OCI-LY7 (cell line): ENCODE results near the gene UBE4B. TPM values are rescaled to one million over a fixed set of nuclear protein-coding genes. Genes with fewer than 3 reads are reported as not detected.

ENCODE experiments used
- BruUV-seq: library from RNA; stranded (reverse); fragments of 400-500 nt; replicated peaks from 2 replicates; lab custom pipeline; 2021; lab: Mats Ljungman, UMichigan
- CTCF ChIA-PET: fragments of 300-600 bp; sonication (Branson Sonifier 250); formaldehyde crosslinking; loops from one replicate; lab custom pipeline; 2022; ENCODE audit warnings: antibody characterized with exemption; ENCODE audit not compliant: unreplicated experiment; lab: Charles Lee
- POLR2A ChIA-PET: fragments of 300-600 bp; sonication (Branson Sonifier 250); formaldehyde crosslinking; loops from one replicate; lab custom pipeline; 2022; ENCODE audit warnings: antibody characterized with exemption; lab: Charles Lee
- DNase-seq: peaks from one replicate; pipeline ENCODE4 v3.0.0-alpha.2; 2015; ENCODE audit warnings: low spot score
- H2AFZ ChIP-seq: fragments of 200-600 bp; sonication (generic), shearing (Covaris generic); 2 replicates; pipeline ENCODE4 v1.6.1; 2014; ENCODE audit warnings: mild to moderate bottlenecking, antibody characterized with exemption, low read length, moderate library complexity
- H3K27ac ChIP-seq: fragments of 200-600 bp; sonication (generic); 2 replicates; pipeline ENCODE4 v1.5.1; 2014; ENCODE audit warnings: mixed run types, low read depth, mild to moderate bottlenecking, moderate library complexity, low read length, inconsistent platforms; ENCODE audit not compliant: poor library complexity, severe bottlenecking
- H3K36me3 ChIP-seq: fragments of 200-600 bp; sonication (generic); 2 replicates; pipeline ENCODE4 v1.6.1; 2014; ENCODE audit warnings: mild to moderate bottlenecking, antibody characterized with exemption, low read length, moderate library complexity, mixed read lengths; ENCODE audit not compliant: insufficient read depth
- H3K4me1 ChIP-seq: fragments of 200-600 bp; sonication (generic); 2 replicates; pipeline ENCODE4 v1.5.1; 2014; ENCODE audit warnings: mild to moderate bottlenecking, low read length; ENCODE audit not compliant: insufficient read depth, poor library complexity, severe bottlenecking
- H3K4me2 ChIP-seq: fragments of 200-600 bp; sonication (generic); 2 replicates; pipeline ENCODE4 v1.6.1; 2014; ENCODE audit warnings: mild to moderate bottlenecking, low read length
- H3K4me3 ChIP-seq: fragments of 200-600 bp; sonication (generic); 2 replicates; pipeline ENCODE4 v1.5.1; 2014; ENCODE audit warnings: mild to moderate bottlenecking, low read depth, low read length; ENCODE audit not compliant: poor library complexity, severe bottlenecking
- H3K79me2 ChIP-seq: fragments of 200-600 bp; sonication (generic); 2 replicates; pipeline ENCODE4 v1.6.1; 2016; ENCODE audit warnings: low read depth, mild to moderate bottlenecking, low read length, moderate library complexity, mixed read lengths; ENCODE audit not compliant: insufficient read depth
- H3K9me2 ChIP-seq: fragments of 200-600 bp; sonication (generic); 2 replicates; pipeline ENCODE4 v1.6.1; 2016; ENCODE audit warnings: mild to moderate bottlenecking, low read length, mixed read lengths; ENCODE audit not compliant: insufficient read depth
- H3K9me3 ChIP-seq: fragments of 200-600 bp; sonication (generic); 2 replicates; pipeline ENCODE4 v1.6.1; 2014; ENCODE audit warnings: mild to moderate bottlenecking, mixed run types, low read length, mixed read lengths
- H4K20me1 ChIP-seq: fragments of 200-600 bp; sonication (generic); 2 replicates; pipeline ENCODE4 v1.6.1; 2014; ENCODE audit warnings: mild to moderate bottlenecking, antibody characterized with exemption, low read length, moderate library complexity, mixed read lengths; ENCODE audit not compliant: insufficient read depth
- CTCF ChIP-seq: fragments of 200-600 bp; sonication (generic); conservative IDR thresholded peaks from 2 replicates; pipeline ENCODE4 v1.5.1; 2014; ENCODE audit warnings: mild to moderate bottlenecking, antibody characterized with exemption, low read length, moderate library complexity, mixed read lengths
- EZH2phosphoT487 ChIP-seq: fragments of 200-600 bp; sonication (generic); IDR thresholded peaks from 2 replicates; pipeline ENCODE4 v1.6.1; 2018; ENCODE audit warnings: low read depth, borderline replicate concordance, mild to moderate bottlenecking, mixed run types, antibody characterized with exemption, low read length, moderate library complexity, mixed read lengths
- intact Hi-C: fragments of 100-400 bp; cut with micrococcal nuclease; formaldehyde crosslinking; loops from one replicate; pipeline ENCODE4 v1.10.0; 2022; ENCODE audit not compliant: unreplicated experiment
- total RNA-seq, 2 experiments: library from RNA; depleted of rRNA in 1 of 2; stranded (reverse); fragments of >200 nt in 1 of 2; shearing (Covaris generic) in 1 of 2; gene quantifications; 2 replicates each; pipeline ENCODE4 v1.2.3, GENCODE V29; 2014 to 2022

UBE4B gene
- total RNA-seq, 2 experiments from 2014 or later = 21.5 to 40.7 TPM

GRCh38 chr1:10146391-10146790 is 113.6 kb downstream of the UBE4B start:
- POLR2A ChIA-PET = no interaction called here
- CTCF ChIA-PET = no interaction called here

GRCh38 chr1:10149231-10149630 is 116.5 kb downstream of the UBE4B start:
- BruUV-seq = no TSS peak
- H3K4me1 ChIP-seq = no peaks in the 10 kb centered on the region
- H3K79me2 ChIP-seq = no peaks in the 10 kb centered on the region
- H3K9me2 ChIP-seq = no peaks in the 10 kb centered on the region
- ChIA-PET POLR2A (no interaction called here), CTCF (no interaction called here)
- TF ChIP-seq CTCF = no peak
- no peak for TF ChIP-seq EZH2phosphoT487
- 0 out of 2 replicates have a peak, but pooled peaks cover 6% of the 10 kb centered on the region for H3K36me3 ChIP-seq
- no peaks in the 10 kb centered on the region for H4K20me1 ChIP-seq
- H3K4me3 ChIP-seq = no peak overlapping the region
- no peak overlapping the region for H3K27ac ChIP-seq
- no peaks in the 10 kb centered on the region for H3K9me3 ChIP-seq
- no peak overlapping the region for H2AFZ ChIP-seq
- H3K4me2 ChIP-seq = no peak overlapping the region
- intact Hi-C loops = no loop called here
- DNase-seq = no peak

More at GRCh38 chr1:10146391-10146790, 113.6 kb downstream of the UBE4B start:
- no peak overlapping the region for H2AFZ ChIP-seq
- no peak overlapping the region for H3K4me3 ChIP-seq
- 0 out of 2 replicates have a peak, but pooled peaks cover 11% of the 10 kb centered on the region for H3K36me3 ChIP-seq
- BruUV-seq = no TSS peak
- H3K4me2 ChIP-seq = no peak overlapping the region
- no peaks in the 10 kb centered on the region for H3K9me2 ChIP-seq
- H4K20me1 ChIP-seq = no peaks in the 10 kb centered on the region
- intact Hi-C loops = no loop called here
- H3K9me3 ChIP-seq = no peaks in the 10 kb centered on the region
- no peak for DNase-seq
- TF ChIP-seq EZH2phosphoT487 (no peak), CTCF (no peak)
- no peaks in the 10 kb centered on the region for H3K4me1 ChIP-seq
- H3K27ac ChIP-seq = no peak overlapping the region
- H3K79me2 ChIP-seq = no peaks in the 10 kb centered on the region

- intact Hi-C loops = loop anchor here (10.0 kb wide), 1 partner anchor 208 kb away; the partner anchor contains the start of genes LZIC and NMNAT1
- no peaks in the 10 kb centered on the region for H3K9me2 ChIP-seq
- POLR2A ChIA-PET = no interaction called here
- DNase-seq = peak; percentile 21
- no peaks in the 10 kb centered on the region for H4K20me1 ChIP-seq
- H3K4me2 ChIP-seq = no peak overlapping the region
- H3K9me3 ChIP-seq = no peaks in the 10 kb centered on the region
- H3K79me2 ChIP-seq = no peaks in the 10 kb centered on the region
- CTCF ChIA-PET = no interaction called here
- H3K4me1 ChIP-seq = no peaks in the 10 kb centered on the region
- H3K36me3 ChIP-seq = peaks cover 3% of the 10 kb centered on the region; the same call in 1 of the 2 replicates
- TF ChIP-seq EZH2phosphoT487 (no peak), CTCF (peak; percentile 77)
- no TSS peak for BruUV-seq
- no peak overlapping the region for H3K27ac ChIP-seq
- H3K4me3 ChIP-seq = no peak overlapping the region
- no peak overlapping the region for H2AFZ ChIP-seq
Observed at GRCh38 chr1:10152709-10153284, 120.0 kb downstream of the UBE4B start.
